Medulla oblongata (tissue), 1 donor: ENCODE measurements around the gene CTDNEP1.

Experiments used
- DNase-seq: peaks from one replicate; pipeline ENCODE4 v3.0.0-alpha.2; 2015; ENCODE audit errors: extremely low spot score

Gene CTDNEP1

GRCh38 chr17:7215136-7215638 lies 36.3 kb downstream of the CTDNEP1 start:
- DNase-seq: no peak

DNA sequence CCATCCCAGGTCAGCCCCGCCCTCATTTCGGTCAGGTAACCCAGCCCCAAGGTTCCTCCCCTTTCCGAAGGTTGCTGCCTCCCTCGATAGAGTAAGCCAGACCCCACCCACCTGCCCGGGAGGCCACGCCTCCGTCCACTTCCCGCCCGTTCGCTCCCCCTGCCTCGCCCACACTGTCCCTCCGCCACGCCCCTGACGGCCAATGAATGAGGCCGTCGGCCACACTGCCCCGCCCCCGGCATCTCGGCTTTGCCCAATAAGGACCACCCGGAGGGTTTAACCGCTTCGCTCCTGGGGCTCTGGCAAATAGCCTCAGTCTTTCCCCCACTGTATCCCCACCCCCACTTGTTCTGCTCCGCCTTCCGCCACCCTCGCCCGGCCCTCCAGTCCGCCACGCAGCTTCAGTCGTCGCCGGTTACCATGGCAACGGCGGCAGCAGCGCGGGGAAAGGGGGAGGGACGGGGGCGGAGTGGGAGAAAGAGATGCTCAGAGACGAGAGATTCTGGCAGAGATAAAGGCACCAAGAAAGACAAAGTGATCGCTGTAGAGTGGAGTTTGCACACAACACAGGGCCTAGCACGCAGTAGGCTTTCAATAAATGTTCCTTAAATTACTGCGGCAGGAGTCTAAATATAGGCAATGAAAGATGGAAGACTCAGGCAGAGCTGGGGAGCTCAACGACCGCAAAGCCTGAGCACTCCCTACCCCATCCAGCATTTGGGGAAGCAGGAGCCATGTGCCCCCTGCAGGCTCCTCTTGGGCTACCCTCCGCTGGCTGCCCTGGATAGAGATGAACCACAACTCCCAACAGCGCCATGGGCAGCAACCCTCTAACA lies 37.0 kb downstream of the CTDNEP1 start:
- peak; percentile 98 for DNase-seq

DNA sequence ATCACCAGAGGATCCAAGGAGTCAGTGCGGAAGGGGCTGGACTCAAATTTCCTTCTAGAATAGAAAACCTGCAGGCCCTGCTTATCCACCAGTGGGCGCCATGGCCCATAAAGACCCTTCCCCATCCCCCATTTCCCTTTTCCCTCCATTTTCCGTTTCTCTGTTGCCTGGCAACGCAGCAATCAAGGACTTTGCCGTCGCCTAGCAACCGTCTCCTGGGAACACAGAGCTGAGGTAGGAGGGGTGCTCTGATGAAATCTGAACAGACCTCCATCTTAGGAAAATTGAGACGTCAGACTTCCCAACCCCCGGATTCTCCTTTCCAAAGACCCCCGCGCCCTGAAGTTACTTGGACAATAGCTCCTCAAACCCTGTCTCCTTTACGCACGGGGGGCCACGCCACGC lies 37.6 kb downstream of the CTDNEP1 start:
- DNase-seq: peak; percentile 63

DNA sequence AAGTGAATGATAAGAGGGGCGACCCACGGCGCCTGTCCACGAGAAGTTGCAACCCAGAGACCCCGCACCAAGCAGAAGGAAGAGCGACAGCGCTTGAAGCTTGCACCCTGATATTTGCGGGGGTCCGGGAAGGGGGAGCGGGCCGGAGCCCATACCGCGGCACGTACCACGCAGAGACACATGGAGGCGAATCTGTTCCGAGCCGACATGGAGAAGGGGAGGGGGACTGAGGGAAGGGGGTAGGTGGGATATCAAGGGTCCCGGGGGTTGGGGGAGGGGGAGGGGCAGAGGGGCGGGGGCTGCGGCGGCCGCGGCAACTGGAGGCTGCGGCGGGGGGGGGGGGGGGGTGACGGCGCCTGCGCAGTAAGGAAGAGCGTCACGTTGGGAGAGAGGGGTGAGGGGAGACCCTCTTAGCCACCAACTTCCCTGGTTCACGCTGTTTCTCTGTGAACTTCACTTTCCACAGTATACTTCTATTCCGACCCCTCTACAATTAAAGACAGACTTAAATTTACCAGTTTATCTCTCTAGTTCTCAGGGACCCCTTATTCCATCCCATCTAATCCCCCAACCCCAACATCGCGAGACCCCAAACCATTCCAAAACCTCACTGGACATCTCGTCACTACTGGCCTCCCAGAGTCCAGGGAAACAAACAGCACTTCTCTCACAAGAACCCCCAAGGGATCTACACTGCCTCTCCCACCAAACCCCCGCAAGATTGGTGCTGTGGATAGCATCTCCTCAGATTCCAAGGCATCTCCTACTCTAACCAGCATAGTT lies 39.9 kb downstream of the CTDNEP1 start:
- no peak for DNase-seq

- DNase-seq: no peak
These were observed 42.6 kb downstream of the CTDNEP1 start for GRCh38 chr17:7208754-7209460.

DNA sequence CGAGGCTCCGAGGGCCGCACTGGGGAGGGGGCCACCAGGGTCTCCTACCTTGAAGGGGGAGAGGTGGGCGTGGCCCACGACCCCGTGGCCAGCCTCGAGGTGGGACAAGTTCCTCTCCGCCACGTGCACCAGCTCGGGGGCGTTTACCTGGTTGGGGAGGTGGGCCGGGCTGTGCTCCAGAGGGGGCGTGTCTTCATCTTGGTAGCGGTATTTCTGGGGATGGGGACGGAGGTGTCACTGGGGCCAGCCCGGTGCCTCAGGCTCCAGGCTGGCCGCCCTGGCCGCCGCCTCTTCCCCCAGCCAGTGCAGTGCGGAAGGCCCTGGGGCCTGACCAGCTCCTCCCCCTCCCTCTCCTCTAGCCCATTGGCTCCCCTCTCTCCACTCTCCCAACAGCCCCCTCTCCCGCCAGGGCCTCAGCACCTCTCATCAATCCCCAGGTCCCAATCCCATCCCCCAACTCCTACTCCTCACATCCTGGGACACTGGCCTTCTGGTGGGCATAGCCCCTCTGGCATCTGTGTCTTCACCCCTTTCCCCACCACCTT lies 43.4 kb downstream of the CTDNEP1 start:
- DNase-seq: no peak

GRCh38 chr17:7207120-7208001 lies 44.2 kb downstream of the CTDNEP1 start:
- no peak for DNase-seq

DNA sequence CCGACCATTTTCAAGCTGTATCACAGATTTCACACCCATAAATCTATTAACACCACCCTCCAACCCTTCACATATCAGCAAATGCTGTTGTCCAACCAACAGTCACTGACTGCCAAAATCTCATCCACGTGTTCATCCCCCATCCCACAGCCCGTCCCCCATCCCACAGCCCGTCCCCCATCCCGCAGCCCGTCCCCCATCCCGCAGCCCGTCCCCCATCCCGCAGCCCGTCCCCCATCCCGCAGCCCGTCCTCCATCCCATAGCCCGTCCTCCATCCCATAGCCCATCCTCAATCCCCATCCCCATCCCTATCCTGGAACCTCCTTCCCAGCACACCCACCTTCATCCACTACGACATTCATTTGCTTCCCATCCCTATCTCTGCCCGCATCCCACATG lies 46.0 kb downstream of the CTDNEP1 start:
- DNase-seq: no peak

- peak; percentile 88 for DNase-seq
These were observed 46.6 kb downstream of the CTDNEP1 start for GRCh38 chr17:7204828-7205461.

DNA sequence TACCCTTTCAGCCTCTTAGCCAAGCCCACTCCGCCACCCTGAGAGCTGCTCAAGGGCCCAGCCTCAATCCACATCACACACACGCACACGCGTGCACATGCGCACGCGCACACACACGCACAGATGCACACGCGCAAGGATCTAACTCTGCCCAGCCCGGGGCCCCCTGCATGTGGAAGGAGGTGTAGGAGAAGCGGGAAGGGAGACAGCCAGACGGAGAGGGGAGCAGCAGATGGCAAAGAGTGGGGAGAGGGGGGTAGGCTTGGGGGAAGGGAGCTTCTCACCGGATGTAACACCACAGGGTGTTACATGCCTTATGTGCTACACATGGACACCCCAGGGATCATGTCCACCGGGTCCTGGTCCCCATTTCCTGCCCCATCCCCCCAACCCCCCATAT lies 47.2 kb downstream of the CTDNEP1 start:
- DNase-seq: no peak

GRCh38 chr17:7203391-7203790 lies 48.1 kb downstream of the CTDNEP1 start:
- DNase-seq: no peak

DNA sequence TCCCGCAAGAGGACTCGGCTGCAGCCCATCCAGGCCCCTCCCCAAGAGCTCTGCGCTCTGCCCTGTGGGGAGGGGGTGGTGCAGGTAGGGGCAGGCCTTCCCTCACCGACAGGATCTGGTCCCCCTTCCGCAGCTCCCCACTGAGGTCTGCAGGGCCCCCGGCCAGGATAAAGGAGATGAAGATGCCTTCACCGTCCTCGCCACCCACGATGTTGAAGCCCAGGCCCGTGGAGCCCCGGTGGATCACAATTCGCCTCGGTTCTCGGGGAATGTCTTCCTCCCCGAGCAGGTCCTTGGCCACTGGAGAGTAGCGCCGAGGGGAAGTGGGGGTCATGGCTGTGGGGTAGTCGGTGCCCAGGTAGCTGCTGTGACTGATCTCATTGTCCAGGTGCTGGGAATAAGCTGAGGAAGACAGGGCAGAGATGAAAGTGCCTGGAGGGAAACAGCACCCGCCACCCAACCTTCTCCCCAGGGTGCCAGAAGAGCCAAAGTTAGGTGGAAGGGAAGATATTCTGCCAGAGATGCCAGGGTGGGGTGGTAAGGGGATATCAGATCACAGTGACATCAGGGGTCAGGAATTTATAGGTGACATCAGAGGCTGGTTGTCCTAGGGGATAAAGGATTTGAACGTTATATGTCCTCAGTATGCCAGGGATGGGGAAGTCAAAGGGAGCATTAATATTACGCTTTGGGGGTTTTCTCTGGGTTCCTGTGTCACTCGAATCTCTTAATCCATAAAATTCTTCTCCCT lies 54.7 kb downstream of the CTDNEP1 start:
- no peak for DNase-seq

DNA sequence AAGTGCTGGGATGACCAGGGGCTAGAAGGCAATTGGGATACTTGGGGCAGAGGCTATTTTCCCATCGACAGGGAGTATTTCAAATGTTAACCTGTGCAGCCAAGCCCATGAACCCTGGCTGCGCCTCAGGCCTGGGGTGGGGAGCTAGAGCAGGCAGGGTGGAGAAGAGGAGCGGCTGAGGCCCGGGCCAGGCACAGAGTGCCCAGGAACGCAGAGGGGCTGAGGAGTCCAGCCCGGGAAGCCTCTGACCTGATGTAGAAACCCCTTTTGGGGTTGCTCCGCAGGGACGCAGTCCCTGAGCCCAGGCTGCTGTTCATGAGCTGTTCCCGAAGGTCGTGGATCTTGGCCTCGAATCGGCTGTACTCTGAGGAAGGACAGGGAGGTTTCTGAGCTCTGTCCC lies 55.6 kb downstream of the CTDNEP1 start:
- DNase-seq: no peak
